ENCODE results near the gene NCKIPSD.

The NCKIPSD gene

DNA sequence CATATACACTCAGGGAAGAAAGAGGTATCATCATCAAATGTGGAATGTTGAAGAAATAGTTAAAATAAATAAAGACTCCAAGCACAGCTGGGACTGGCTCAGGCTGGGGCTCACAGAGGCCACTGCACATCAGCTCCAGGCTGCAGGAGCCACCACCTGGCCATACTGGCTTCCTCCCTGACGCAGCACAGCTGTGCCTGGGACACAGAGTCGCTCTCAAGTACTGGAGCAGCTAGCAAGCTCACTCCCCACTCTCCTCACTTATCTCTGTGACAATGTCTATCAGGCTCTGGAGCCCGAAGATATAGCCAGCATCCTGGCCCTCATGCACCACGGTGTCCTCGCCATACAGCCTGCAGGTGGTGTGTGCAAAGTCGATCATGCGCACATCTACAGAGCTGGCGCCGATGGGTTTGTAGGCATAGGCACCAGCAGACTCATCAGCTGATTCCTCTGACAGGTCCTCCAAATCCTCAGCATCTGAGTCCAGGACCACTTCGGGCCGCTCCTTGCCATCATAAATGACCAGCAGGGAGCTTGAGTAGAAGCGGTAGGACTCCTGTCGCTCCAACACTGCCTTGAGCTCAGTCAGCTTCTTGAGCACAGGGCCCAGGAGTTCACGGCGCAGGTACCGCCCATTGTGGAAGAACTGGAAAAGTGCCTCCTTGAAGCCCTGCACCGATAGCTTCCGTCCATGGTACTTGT is 2.5 kb upstream of the NCKIPSD start:
- TF ChIP-seq, protein P1, sequence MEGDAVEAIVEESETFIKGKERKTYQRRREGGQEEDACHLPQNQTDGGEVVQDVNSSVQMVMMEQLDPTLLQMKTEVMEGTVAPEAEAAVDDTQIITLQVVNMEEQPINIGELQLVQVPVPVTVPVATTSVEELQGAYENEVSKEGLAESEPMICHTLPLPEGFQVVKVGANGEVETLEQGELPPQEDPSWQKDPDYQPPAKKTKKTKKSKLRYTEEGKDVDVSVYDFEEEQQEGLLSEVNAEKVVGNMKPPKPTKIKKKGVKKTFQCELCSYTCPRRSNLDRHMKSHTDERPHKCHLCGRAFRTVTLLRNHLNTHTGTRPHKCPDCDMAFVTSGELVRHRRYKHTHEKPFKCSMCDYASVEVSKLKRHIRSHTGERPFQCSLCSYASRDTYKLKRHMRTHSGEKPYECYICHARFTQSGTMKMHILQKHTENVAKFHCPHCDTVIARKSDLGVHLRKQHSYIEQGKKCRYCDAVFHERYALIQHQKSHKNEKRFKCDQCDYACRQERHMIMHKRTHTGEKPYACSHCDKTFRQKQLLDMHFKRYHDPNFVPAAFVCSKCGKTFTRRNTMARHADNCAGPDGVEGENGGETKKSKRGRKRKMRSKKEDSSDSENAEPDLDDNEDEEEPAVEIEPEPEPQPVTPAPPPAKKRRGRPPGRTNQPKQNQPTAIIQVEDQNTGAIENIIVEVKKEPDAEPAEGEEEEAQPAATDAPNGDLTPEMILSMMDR (IDR thresholded peaks at IDR 0.05; ENCODE audit: insufficient read depth, low read depth, low read length, missing control alignments), result no peak
- H3K4me3 ChIP-seq (ENCODE audit: low read length), result no peak overlapping the region
- DNase-seq (ENCODE audit: low read depth), result no peak

DNA sequence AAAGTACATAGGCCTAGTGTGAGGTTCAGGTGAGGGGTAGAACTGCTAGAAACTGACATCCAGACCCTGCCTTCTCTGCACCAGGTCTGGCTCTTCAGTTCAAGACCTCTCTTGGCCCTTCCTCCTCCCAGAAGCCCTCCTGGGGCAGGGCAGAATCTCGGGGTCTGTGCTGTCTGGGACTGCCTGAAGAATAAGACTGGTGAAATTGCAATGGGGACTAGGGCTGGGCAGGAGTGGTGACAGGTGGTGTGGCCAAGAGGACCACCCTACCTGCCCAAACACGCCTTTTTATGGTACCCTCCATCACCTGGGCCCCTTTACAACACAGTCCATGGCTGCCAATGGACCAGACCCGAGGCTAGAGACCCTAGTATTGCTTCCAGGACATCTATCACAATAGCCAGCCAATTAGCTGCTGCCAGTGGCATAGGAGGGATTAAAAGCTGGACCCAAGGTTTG is 1.5 kb upstream of the NCKIPSD start:
- no peak for DNase-seq (ENCODE audit: low read depth)
- no peak overlapping the region for H3K4me3 ChIP-seq (ENCODE audit: low read length)
- TF ChIP-seq, protein P1 (IDR thresholded peaks at IDR 0.05; ENCODE audit: insufficient read depth, low read depth, low read length, missing control alignments), result no peak

DNA sequence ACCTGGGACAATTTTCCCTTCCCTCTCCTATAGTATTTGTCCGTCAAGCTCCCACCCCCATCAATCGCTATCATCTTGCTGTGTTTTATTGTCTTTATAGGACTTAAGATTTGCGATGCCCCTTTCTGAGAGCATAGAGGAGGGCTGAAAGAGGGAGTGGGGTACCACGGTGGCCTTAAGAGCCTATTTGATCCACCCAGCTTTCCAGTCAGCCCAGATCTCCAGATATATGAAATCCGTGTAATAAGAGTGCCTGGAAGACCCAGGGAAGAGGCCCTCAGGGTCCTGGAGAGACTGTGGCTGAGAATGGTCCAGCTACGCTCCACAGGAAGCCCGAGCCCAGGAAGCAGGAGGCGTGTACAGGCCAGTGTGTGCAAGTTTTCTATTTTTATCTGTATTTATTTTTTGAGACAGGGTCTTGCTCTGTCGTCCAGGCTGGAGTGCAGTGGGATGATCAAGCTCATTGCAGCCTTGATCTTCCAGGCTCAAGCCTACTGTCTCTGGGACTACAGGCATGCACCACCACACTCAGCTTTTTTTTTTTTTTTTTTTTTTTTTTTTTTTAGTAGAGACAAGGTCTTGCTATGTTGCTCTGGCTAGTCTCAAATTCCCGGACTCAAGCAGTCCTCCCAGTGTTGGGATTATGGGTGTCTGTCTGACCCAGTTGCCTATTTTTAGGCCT is 964 bp upstream of the NCKIPSD start:
- peak overlapping the region; percentile 64 for H3K4me3 ChIP-seq (ENCODE audit: low read length)
- TF ChIP-seq, protein P1 (IDR thresholded peaks at IDR 0.05; ENCODE audit: insufficient read depth, low read depth, low read length, missing control alignments), result no peak
- DNase-seq (ENCODE audit: low read depth), result no peak

DNA sequence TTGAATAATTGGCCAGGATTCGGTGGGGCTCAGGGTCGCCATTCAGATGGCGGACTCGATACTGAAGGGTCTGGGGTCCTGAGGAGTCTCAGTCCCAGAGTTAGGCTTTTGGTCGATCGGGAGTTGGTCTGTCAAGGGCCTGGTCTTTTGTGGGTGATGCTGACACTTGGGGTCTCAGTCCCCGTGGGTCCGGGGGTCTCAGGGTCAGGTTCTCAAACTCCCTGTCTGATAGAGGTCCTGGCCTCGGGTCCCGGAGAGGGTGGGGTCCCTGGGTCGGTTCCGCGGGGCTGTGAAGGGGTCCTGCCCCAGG is 467 bp downstream of the NCKIPSD start:
- DNase-seq (ENCODE audit: low read depth), result no peak
- TF ChIP-seq, protein P1 (IDR thresholded peaks at IDR 0.05; ENCODE audit: insufficient read depth, low read depth, low read length, missing control alignments), result no peak
- peak overlapping the region; percentile 64 for H3K4me3 ChIP-seq (ENCODE audit: low read length)

DNA sequence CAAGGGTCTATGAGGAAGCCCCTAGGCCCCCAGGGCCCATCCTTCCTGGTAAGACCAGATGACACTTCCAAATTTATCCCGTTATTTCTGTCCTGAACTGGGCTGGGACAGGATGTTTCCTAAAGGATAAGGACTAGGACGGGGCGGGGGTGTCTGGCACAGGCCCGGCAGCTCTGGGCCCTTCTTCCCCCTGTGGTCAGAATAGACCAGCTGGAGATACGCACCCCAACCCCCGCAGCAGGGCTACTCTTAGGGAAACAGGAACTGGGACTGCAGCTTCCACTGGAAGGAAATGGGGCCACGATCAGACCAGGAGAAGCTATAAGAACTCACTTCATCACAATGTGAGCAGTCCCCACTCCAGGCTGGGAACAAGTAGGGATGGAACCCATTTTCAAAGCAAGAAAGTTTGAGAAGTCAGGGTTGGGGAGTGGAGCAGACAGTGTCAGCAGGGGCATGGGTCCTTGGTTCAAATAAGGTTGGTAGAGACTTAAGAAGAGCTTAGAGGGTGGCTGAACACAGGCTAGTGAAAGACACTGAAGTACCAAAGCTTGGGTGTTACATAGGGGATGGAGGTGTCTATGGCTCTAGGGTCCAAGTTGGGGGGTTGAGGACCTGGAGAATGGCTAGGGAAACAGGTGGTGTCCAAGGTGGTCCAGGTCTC is 1.1 kb downstream of the NCKIPSD start:
- H3K4me3 ChIP-seq (ENCODE audit: low read length), result peak overlapping the region; percentile 64
- DNase-seq (ENCODE audit: low read depth), result no peak
- TF ChIP-seq, protein P1 (IDR thresholded peaks at IDR 0.05; ENCODE audit: insufficient read depth, low read depth, low read length, missing control alignments), result no peak

DNA sequence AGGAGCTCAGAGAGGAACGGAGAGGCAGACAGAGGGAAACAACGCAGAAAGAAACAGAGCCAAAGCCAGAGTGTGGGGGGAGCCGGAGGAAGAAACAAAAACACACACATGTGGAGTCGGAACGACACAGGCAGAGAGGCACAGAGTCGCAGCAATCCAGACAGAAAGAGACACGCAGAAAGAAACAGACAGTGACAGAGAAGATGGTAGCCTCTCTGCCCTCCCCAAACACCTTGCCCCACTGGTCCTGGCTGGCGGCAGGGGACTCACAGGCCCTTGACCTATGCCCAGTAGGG is 1.7 kb downstream of the NCKIPSD start:
- peak overlapping the region; percentile 64 for H3K4me3 ChIP-seq (ENCODE audit: low read length)
- DNase-seq (ENCODE audit: low read depth), result no peak
- TF ChIP-seq, protein P1 (IDR thresholded peaks at IDR 0.05; ENCODE audit: insufficient read depth, low read depth, low read length, missing control alignments), result no peak
